ENCODE results near the gene NUDC. TPM values are rescaled to one million over a fixed set of nuclear protein-coding genes. Genes with fewer than 3 reads are reported as not detected.
A peak's percentile ranks its signal among the peaks of the same experiment; 100 is the strongest.

The NUDC gene
- total and polyA plus RNA-seq, 9 of the 15 experiments (the other 6 are each of a cell fraction or from before 2014, with no cell fraction given): 9.8 to 234 (median 149) TPM

GRCh38 chr1:26889551-26890466 lies 31.7 kb upstream of the NUDC start, which contains the start of gene GPN2 (continued):
- TF ChIP-seq ZNF318 (IDR thresholded peaks at IDR 0.05; ENCODE audit: borderline replicate concordance in 1 of 2, low read depth in 1 of 2): no peak
- peak; percentile 55 for TF ChIP-seq SMAD1 (IDR thresholded peaks at IDR 0.05; ENCODE audit: low read depth, low read length, partially characterized antibody)
- 0 out of 2 replicates have a peak, but pooled peaks have one; percentile 44 for TF ChIP-seq DNMT1 (IDR thresholded peaks at IDR 0.05)
- TF ChIP-seq BRCA1 (IDR thresholded peaks at IDR 0.05): no peak
- 0 out of 2 replicates have a peak, but pooled peaks have one; percentile 43 for TF ChIP-seq BRCA1 (CRISPR knock-in tag; IDR thresholded peaks at IDR 0.05)
- TF ChIP-seq PKNOX1 (IDR thresholded peaks at IDR 0.05): peak; percentile 48; the same call in 1 of the 2 replicates
- TF ChIP-seq TRIM24 (IDR thresholded peaks at IDR 0.05): no peak
- TF ChIP-seq ATF1 (CRISPR knock-in tag; IDR thresholded peaks at IDR 0.05): 0 out of 2 replicates have a peak, but pooled peaks have one; percentile 1
- TF ChIP-seq ATF1 (tag; IDR thresholded peaks at IDR 0.05): peak; percentile 94
- peak; percentile 97 for TF ChIP-seq RBFOX2 (IDR thresholded peaks at IDR 0.05; ENCODE audit: low read depth, low read length)
- TF ChIP-seq RBM22 (IDR thresholded peaks at IDR 0.05; ENCODE audit: low read depth, low read length, poor library complexity, severe bottlenecking): peak; percentile 90
- TF ChIP-seq SUPT5H (IDR thresholded peaks at IDR 0.05): peak; percentile 95
- TF ChIP-seq ZNF444 (CRISPR knock-in tag; IDR thresholded peaks at IDR 0.05): no peak
- TF ChIP-seq ZBTB12 (CRISPR knock-in tag; IDR thresholded peaks at IDR 0.05): peak; percentile 49; the same call in 1 of the 2 replicates
- TF ChIP-seq USF2 (CRISPR knock-in tag; IDR thresholded peaks at IDR 0.05): no peak
